Heart right ventricle (tissue), 16 donors: ENCODE results near the gene COL9A1. TPM values are rescaled to one million over a fixed set of nuclear protein-coding genes. Genes with fewer than 3 reads are reported as not detected.

Experiments used
- ATAC-seq, 8 donors: fragments of 200-7000 bp; cut with Tn5 transposase; one replicate each; pipeline ENCODE4 v1.9.1; 2020; ENCODE audit warnings: mild to moderate bottlenecking in 8 of 8, moderate library complexity in 8 of 8, moderate number of reproducible peaks in 1 of 8
- DNase-seq, 2 donors: peaks; one replicate each; pipeline ENCODE4 v3.0.0-alpha.2; 2020
- H3K27ac ChIP-seq, 10 donors: fragments of 200-600 bp; sonication (generic) in 2 of 10; one replicate each; pipeline versions ENCODE4 v1.5.0 to v1.8.0; 2020 to 2022; ENCODE audit warnings: mild to moderate bottlenecking in 3 of 10
- H3K27me3 ChIP-seq, 7 donors: fragments of 200-600 bp; one replicate each; pipeline ENCODE4 v1.8.0; 2021 to 2022; ENCODE audit warnings: mild to moderate bottlenecking in 2 of 7
- H3K36me3 ChIP-seq, 9 donors: fragments of 200-600 bp; sonication (generic) in 1 of 9; one replicate each; pipeline versions ENCODE4 v1.5.0 to v1.8.0; 2020 to 2022; ENCODE audit warnings: mild to moderate bottlenecking in 2 of 9
- H3K4me1 ChIP-seq, 9 donors: fragments of 200-600 bp; sonication (generic) in 1 of 9; one replicate each; pipeline versions ENCODE4 v1.5.0 to v1.8.0; 2020 to 2022; ENCODE audit warnings: mild to moderate bottlenecking in 4 of 9
- H3K4me3 ChIP-seq, 10 donors: fragments of 200-600 bp; sonication (generic) in 2 of 10; one replicate each; pipeline versions ENCODE4 v1.5.0 to v1.8.0; 2020 to 2022; ENCODE audit warnings: mild to moderate bottlenecking in 7 of 10, moderate library complexity in 2 of 10
- H3K9me3 ChIP-seq, 11 donors: fragments of 200-600 bp in 10 of 11; sonication (generic) in 2 of 11; one replicate each; pipeline versions ENCODE4 v1.5.0 to v1.8.0; 2013 to 2022; ENCODE audit warnings: mild to moderate bottlenecking in 2 of 11, control low read depth in 1 of 11, moderate library complexity in 1 of 11
- CTCF ChIP-seq, 9 donors: fragments of 200-600 bp; sonication (generic) in 2 of 9; IDR thresholded peaks; one replicate each; pipeline versions ENCODE4 v1.5.0 to v1.8.0; 2021 to 2022; ENCODE audit warnings: antibody characterized with exemption in 9 of 9, mild to moderate bottlenecking in 5 of 9, moderate library complexity in 1 of 9
- WGBS, 2 donors: extraction: QIAGEN DNeasy Blood & Tissue Kit; methylation state at CpG; one replicate each; pipeline ENCODE4 v1.1.7; 2013; ENCODE audit warnings: inconsistent platforms in 1 of 2; 5-methylcytosine and 5-hydroxymethylcytosine counted together
- intact Hi-C, 10 donors: fragments of 100-400 bp; cut with DNase I; formaldehyde crosslinking; loops; one replicate each; pipeline versions ENCODE4 v1.11.1 to v1.14.2; 2022
- polyA plus RNA-seq, 2 donors: library from polyadenylated mRNA; stranded (reverse); fragments of 200-250 nt; gene quantifications; one replicate each; pipeline ENCODE4 v1.2.3, GENCODE V29; 2013
- total RNA-seq, 10 donors: library from RNA; stranded (reverse); fragmentation: NEBNext Ultra II Directional in 3 of 10; extraction: Animal tissue kit (Norgen Biotek cat#: 25700) in 3 of 10; gene quantifications; one replicate each; pipeline versions ENCODE4 v1.2.1 to v1.2.4, GENCODE V29; 2021 to 2023
- donor health status: Arrhythmogenic right ventricular cardiomyopathy.
- donor health status: ischemic (EF 13 %, LVEDD 7.1; RV severe dilation, severe dysfunction).
- donor health status: healthy with polysubstance abuse.
- donor health status: DM: no; HTN: yes; CAD: no.
- donor health status: DM: no; HTN: no; CAD: no.
- donor health status: ischemic (EF 25% LVEDD 6.9; RV normal size, moderate dysfunction).
- donor health status: ischemic (EF 25% LVEDD 5.7; RV mildly dilated, moderate dysfunction).
- donor health status: healthy.
- donor health status: DM: yes; HTN: yes; CAD: no.
- donor health status: Ischemic cardiomyopathy.
- donor health status: ischemic (EF 35%, LVEDD 5.7; RV mildly dilated, moderate dysfunction).
- donor health status: nonischemic (EF 11% LVEDD 7.7; RV severe dilation, severe dysfunction).
- donor health status: DM: yes; HTN: yes; CAD: no.
- donor health status: PGD.
- donor health status: ischemic (EF 29% LVEDD 5.4; RV normal size, mild dysfunction).
- donor health status: nonischemic (EF 23%, LVEDD 6.1; RV moderate dilation, normal function).

Gene COL9A1
- total and polyA plus RNA-seq, 12 donors, result 0.16 to 5.2 (median 0.51) TPM; not detected in 1

GRCh38 chr6:70188202-70188601 lies 114.7 kb downstream of the COL9A1 start:
- Histone ChIP-seq H3K36me3 (peaks cover 0 to 3% (median 0%) of the 10 kb centered on the region in 9 donors), H3K27me3 (peaks cover 0 to under 1% (median 0%) of the 10 kb centered on the region in 7 donors), H3K27ac (no peak overlapping the region), H3K9me3 (no peaks in the 10 kb centered on the region), H3K4me1 (no peaks in the 10 kb centered on the region), H3K4me3 (no peak overlapping the region)
- intact Hi-C loops, result no loop called here
- no peak for ATAC-seq
- WGBS, 2 donors, result 86% methylated on average over 6 of the region's 6 CpGs
- DNase-seq, result no peak
- no peak for TF ChIP-seq CTCF (IDR thresholded peaks at IDR 0.05)

- intact Hi-C loops, result no loop called here
- Histone ChIP-seq H3K27ac (no peak overlapping the region), H3K36me3 (peaks cover 0 to 3% (median 0%) of the 10 kb centered on the region in 9 donors), H3K9me3 (no peaks in the 10 kb centered on the region), H3K27me3 (no peaks in the 10 kb centered on the region), H3K4me1 (no peaks in the 10 kb centered on the region), H3K4me3 (no peak overlapping the region)
- ATAC-seq (no peak), DNase-seq (no peak)
- TF ChIP-seq CTCF (IDR thresholded peaks at IDR 0.05), result no peak
- 80 to 83% methylated on average over 1 of the region's 1 CpG for WGBS, 2 donors
Observed at GRCh38 chr6:70186461-70186860, 116.4 kb downstream of the COL9A1 start.

GRCh38 chr6:70184723-70185122 lies 118.2 kb downstream of the COL9A1 start:
- H3K27me3 ChIP-seq, result no peaks in the 10 kb centered on the region
- H3K4me3 ChIP-seq, result no peak overlapping the region
- H3K36me3 ChIP-seq, result peaks cover 0 to 3% (median 0%) of the 10 kb centered on the region in 9 donors
- ATAC-seq, result no peak
- DNase-seq, result no peak
- WGBS, 2 donors, result 79 to 87% methylated on average over 3 of the region's 3 CpGs
- no peak for TF ChIP-seq CTCF (IDR thresholded peaks at IDR 0.05)
- intact Hi-C loops, result no loop called here
- H3K9me3 ChIP-seq, result peaks cover 0 to 5% (median 0%) of the 10 kb centered on the region in 11 donors
- no peaks in the 10 kb centered on the region for H3K4me1 ChIP-seq
- H3K27ac ChIP-seq, result no peak overlapping the region

GRCh38 chr6:70183538-70183937 lies 119.3 kb downstream of the COL9A1 start:
- peaks cover 0 to 5% (median 0%) of the 10 kb centered on the region in 11 donors for H3K9me3 ChIP-seq
- no peaks in the 10 kb centered on the region for H3K27me3 ChIP-seq
- ATAC-seq (no peak), DNase-seq (no peak)
- intact Hi-C loops, result no loop called here
- 59 to 82% methylated on average over 3 of the region's 3 CpGs for WGBS, 2 donors
- H3K36me3 ChIP-seq, result peaks cover 0 to 3% (median 0%) of the 10 kb centered on the region in 9 donors
- no peak overlapping the region for H3K4me3 ChIP-seq
- no peak for TF ChIP-seq CTCF (IDR thresholded peaks at IDR 0.05)
- H3K4me1 ChIP-seq, result no peaks in the 10 kb centered on the region
- H3K27ac ChIP-seq, result no peak overlapping the region
